ENCODE data around the gene TCEAL3. TPM values are rescaled to one million over a fixed set of nuclear protein-coding genes. Genes with fewer than 3 reads are reported as not detected.

TCEAL3 gene
- polyA plus RNA-seq, 1 of the 3 experiments (the other 2 are of a cell fraction), result 26.7 TPM

DNA sequence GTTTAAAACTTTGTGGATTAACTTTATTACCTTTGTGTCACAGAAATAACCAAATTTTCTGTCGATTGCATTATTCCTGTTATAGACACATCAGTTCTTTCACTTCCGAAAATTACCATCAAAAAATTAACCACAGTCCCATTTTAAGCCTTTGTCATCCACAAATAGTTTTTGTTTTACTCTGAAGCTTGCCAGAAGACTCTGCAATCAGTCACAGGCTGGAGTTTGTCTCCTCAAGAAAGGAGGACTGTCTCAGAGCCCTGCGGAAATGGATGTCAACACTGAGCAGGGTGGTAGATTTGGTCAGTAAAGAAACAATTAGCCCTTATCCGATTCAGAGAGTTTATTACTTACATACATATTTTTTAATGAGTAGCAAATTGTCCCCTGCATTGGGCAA lies 42.6 kb upstream of the TCEAL3 start:
- H3K9me2 ChIP-seq, result no peaks in the 10 kb centered on the region
- H3K4me2 ChIP-seq, result no peak overlapping the region
- H3K9ac ChIP-seq, result no peak overlapping the region
- no peaks in the 10 kb centered on the region for H3K79me2 ChIP-seq (ENCODE audit: insufficient read depth)
- CTCF ChIA-PET, result no interaction called here
- no peaks in the 10 kb centered on the region for H3K4me1 ChIP-seq (ENCODE audit: control insufficient read depth in 1 of 2, insufficient read depth in 2 of 2, low read depth in 1 of 2, low read length in 1 of 2)
- H2AFZ ChIP-seq (ENCODE audit: low read depth), result no peak overlapping the region
- TF ChIP-seq FOXJ3 (CRISPR knock-in tag; IDR thresholded peaks at IDR 0.05) (no peak), JUND (IDR thresholded peaks at IDR 0.05) (no peak), GATA2 (CRISPR knock-in tag; IDR thresholded peaks at IDR 0.05) (no peak), FOSL2 (IDR thresholded peaks at IDR 0.05; ENCODE audit: borderline replicate concordance, low read depth) (no peak), POLR2AphosphoS5 (IDR thresholded peaks at IDR 0.05; ENCODE audit: low read depth, low read length) (no peak), NFIC (IDR thresholded peaks at IDR 0.05; ENCODE audit: borderline replicate concordance) (no peak), TEAD4 (IDR thresholded peaks at IDR 0.05; ENCODE audit: borderline replicate concordance, insufficient read depth) (no peak), TAF1 (IDR thresholded peaks at IDR 0.05; ENCODE audit: borderline replicate concordance, low read depth, low read length) (no peak)
- TF ChIP-seq, protein P1, sequence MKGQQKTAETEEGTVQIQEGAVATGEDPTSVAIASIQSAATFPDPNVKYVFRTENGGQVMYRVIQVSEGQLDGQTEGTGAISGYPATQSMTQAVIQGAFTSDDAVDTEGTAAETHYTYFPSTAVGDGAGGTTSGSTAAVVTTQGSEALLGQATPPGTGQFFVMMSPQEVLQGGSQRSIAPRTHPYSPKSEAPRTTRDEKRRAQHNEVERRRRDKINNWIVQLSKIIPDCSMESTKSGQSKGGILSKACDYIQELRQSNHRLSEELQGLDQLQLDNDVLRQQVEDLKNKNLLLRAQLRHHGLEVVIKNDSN (IDR thresholded peaks at IDR 0.05; ENCODE audit: borderline replicate concordance, low read depth), result no peak
- TF ChIP-seq, protein P2, sequence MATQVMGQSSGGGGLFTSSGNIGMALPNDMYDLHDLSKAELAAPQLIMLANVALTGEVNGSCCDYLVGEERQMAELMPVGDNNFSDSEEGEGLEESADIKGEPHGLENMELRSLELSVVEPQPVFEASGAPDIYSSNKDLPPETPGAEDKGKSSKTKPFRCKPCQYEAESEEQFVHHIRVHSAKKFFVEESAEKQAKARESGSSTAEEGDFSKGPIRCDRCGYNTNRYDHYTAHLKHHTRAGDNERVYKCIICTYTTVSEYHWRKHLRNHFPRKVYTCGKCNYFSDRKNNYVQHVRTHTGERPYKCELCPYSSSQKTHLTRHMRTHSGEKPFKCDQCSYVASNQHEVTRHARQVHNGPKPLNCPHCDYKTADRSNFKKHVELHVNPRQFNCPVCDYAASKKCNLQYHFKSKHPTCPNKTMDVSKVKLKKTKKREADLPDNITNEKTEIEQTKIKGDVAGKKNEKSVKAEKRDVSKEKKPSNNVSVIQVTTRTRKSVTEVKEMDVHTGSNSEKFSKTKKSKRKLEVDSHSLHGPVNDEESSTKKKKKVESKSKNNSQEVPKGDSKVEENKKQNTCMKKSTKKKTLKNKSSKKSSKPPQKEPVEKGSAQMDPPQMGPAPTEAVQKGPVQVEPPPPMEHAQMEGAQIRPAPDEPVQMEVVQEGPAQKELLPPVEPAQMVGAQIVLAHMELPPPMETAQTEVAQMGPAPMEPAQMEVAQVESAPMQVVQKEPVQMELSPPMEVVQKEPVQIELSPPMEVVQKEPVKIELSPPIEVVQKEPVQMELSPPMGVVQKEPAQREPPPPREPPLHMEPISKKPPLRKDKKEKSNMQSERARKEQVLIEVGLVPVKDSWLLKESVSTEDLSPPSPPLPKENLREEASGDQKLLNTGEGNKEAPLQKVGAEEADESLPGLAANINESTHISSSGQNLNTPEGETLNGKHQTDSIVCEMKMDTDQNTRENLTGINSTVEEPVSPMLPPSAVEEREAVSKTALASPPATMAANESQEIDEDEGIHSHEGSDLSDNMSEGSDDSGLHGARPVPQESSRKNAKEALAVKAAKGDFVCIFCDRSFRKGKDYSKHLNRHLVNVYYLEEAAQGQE (IDR thresholded peaks at IDR 0.05; ENCODE audit: low read depth, low read length), result no peak
- H4K20me1 ChIP-seq (ENCODE audit: insufficient read depth), result no peaks in the 10 kb centered on the region
- H3K27ac ChIP-seq (ENCODE audit: low read depth in 2 of 2, low read length in 1 of 2), result no peak overlapping the region
- POLR2A ChIA-PET, result no interaction called here
- WGBS (ENCODE audit: low lambda C conversion rate), result 49% methylated on average over 4 of the region's 4 CpGs
- no peaks in the 10 kb centered on the region for H3K9me3 ChIP-seq
- no peaks in the 10 kb centered on the region for H3K36me3 ChIP-seq (replicated peaks in 1 of 2; ENCODE audit: control insufficient read depth in 1 of 2, insufficient read depth in 2 of 2, low read length in 1 of 2)
- no peak for DNase-seq
- H3K4me3 ChIP-seq (ENCODE audit: low read depth in 2 of 2, low read length in 1 of 2), result no peak overlapping the region
- H3K27me3 ChIP-seq (ENCODE audit: insufficient read depth), result no peaks in the 10 kb centered on the region; the same call in 1 of the 2 replicates
- H3F3A ChIP-seq (replicated peaks; ENCODE audit: insufficient read depth), result no peaks in the 10 kb centered on the region

DNA sequence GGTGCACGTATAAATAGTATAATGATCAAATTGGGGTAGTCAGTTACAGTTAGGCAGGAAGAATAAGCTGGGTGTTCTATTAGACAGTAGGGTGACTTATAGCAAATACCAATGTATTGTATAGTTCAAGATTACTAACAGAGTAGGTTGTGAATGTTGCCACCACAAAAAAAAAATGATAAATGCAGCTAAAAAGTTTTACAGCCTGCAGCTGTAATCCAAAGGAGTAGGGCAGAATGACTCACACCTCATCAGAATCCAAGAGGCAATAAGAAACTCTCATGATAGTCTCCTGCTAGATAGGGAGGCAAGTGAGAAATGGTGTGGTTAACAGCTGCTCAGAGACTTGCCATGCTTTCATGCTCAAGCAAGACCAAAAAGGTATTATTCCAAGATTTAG lies 42.0 kb upstream of the TCEAL3 start:
- Histone ChIP-seq H2AFZ (ENCODE audit: low read depth) (no peak overlapping the region), H3K4me1 (ENCODE audit: control insufficient read depth in 1 of 2, insufficient read depth in 2 of 2, low read depth in 1 of 2, low read length in 1 of 2) (no peaks in the 10 kb centered on the region), H3K4me3 (ENCODE audit: low read depth in 2 of 2, low read length in 1 of 2) (no peak overlapping the region), H3K9me2 (no peaks in the 10 kb centered on the region), H3K79me2 (ENCODE audit: insufficient read depth) (no peaks in the 10 kb centered on the region), H3K9me3 (no peaks in the 10 kb centered on the region), H3K36me3 (replicated peaks in 1 of 2; ENCODE audit: control insufficient read depth in 1 of 2, insufficient read depth in 2 of 2, low read length in 1 of 2) (no peaks in the 10 kb centered on the region), H3F3A (replicated peaks; ENCODE audit: insufficient read depth) (no peaks in the 10 kb centered on the region), H3K27me3 (ENCODE audit: insufficient read depth) (no peaks in the 10 kb centered on the region; the same call in 1 of the 2 replicates), H3K27ac (ENCODE audit: low read depth in 2 of 2, low read length in 1 of 2) (no peak overlapping the region), H3K4me2 (no peak overlapping the region), H3K9ac (no peak overlapping the region), H4K20me1 (ENCODE audit: insufficient read depth) (no peaks in the 10 kb centered on the region)
- ChIA-PET POLR2A (no interaction called here), CTCF (no interaction called here)
- WGBS (ENCODE audit: low lambda C conversion rate), result 24% methylated on average over 1 of the region's 1 CpG
- TF ChIP-seq GABPA (IDR thresholded peaks at IDR 0.05; ENCODE audit: low read depth), result no peak
- TF ChIP-seq, protein P1 (IDR thresholded peaks at IDR 0.05; ENCODE audit: borderline replicate concordance, low read depth), result no peak
- TF ChIP-seq POLR2AphosphoS5 (IDR thresholded peaks at IDR 0.05; ENCODE audit: low read depth, low read length), result no peak
- no peak for TF ChIP-seq YY1 (IDR thresholded peaks at IDR 0.05; ENCODE audit: low read depth)
- TF ChIP-seq ELF1 (IDR thresholded peaks at IDR 0.05), result no peak
- TF ChIP-seq, protein P3, sequence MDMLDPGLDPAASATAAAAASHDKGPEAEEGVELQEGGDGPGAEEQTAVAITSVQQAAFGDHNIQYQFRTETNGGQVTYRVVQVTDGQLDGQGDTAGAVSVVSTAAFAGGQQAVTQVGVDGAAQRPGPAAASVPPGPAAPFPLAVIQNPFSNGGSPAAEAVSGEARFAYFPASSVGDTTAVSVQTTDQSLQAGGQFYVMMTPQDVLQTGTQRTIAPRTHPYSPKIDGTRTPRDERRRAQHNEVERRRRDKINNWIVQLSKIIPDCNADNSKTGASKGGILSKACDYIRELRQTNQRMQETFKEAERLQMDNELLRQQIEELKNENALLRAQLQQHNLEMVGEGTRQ (IDR thresholded peaks at IDR 0.05; ENCODE audit: borderline replicate concordance, low read depth, low read length), result no peak
- no peak for TF ChIP-seq NFIC (IDR thresholded peaks at IDR 0.05; ENCODE audit: borderline replicate concordance)
- TF ChIP-seq, protein P2 (IDR thresholded peaks at IDR 0.05; ENCODE audit: low read depth, low read length), result no peak
- DNase-seq, result no peak
